HEK293 (cell line): ENCODE measurements around the gene DPPA5.
A peak's percentile ranks its signal among the peaks of the same experiment; 100 is the strongest.

Source experiments
- BCL11A ChIP-seq: fragments of 450-650 bp; formaldehyde crosslinking; IDR thresholded peaks from 2 replicates; pipeline ENCODE4 v1.5.1; 2016; ENCODE audit warnings: low read depth, missing biosample characterization, missing genetic modification characterization
- ZBTB20 ChIP-seq: fragments of 450-650 bp; formaldehyde crosslinking; IDR thresholded peaks from 2 replicates; pipeline ENCODE4 v1.5.1; 2016; ENCODE audit warnings: missing biosample characterization, missing genetic modification characterization
- ZBTB48 ChIP-seq: fragments of 450-650 bp; formaldehyde crosslinking; IDR thresholded peaks from 2 replicates; pipeline ENCODE4 v1.5.1; 2016; ENCODE audit warnings: missing biosample characterization, missing genetic modification characterization
- ZNF114 ChIP-seq: fragments of 450-650 bp; formaldehyde crosslinking; IDR thresholded peaks from 2 replicates; pipeline ENCODE4 v1.5.0; 2017; ENCODE audit warnings: missing biosample characterization, missing genetic modification characterization
- ZNF24 ChIP-seq: fragments of 450-650 bp; formaldehyde crosslinking; IDR thresholded peaks from 2 replicates; pipeline ENCODE4 v1.5.1; 2016; ENCODE audit warnings: missing biosample characterization, missing genetic modification characterization
- ZNF311 ChIP-seq: fragments of 450-650 bp; formaldehyde crosslinking; IDR thresholded peaks from 2 replicates; pipeline ENCODE4 v1.5.1; 2017; ENCODE audit warnings: missing biosample characterization, missing genetic modification characterization, borderline replicate concordance
- ZNF341 ChIP-seq: fragments of 450-650 bp; formaldehyde crosslinking; IDR thresholded peaks from 2 replicates; pipeline ENCODE4; 2016; ENCODE audit warnings: low read depth, missing biosample characterization, missing genetic modification characterization
- ZNF366 ChIP-seq: fragments of 450-650 bp; formaldehyde crosslinking; conservative IDR thresholded peaks from 2 replicates; pipeline ENCODE4 v1.5.1; 2016; ENCODE audit warnings: missing biosample characterization, missing genetic modification characterization
- ZNF610 ChIP-seq: fragments of 450-650 bp; formaldehyde crosslinking; IDR thresholded peaks from 2 replicates; pipeline ENCODE4 v1.5.1; 2016; ENCODE audit warnings: missing biosample characterization, missing genetic modification characterization, borderline replicate concordance
- ZNF660 ChIP-seq: fragments of 450-650 bp; IDR thresholded peaks from 2 replicates; pipeline ENCODE4 v1.5.1; 2018; ENCODE audit warnings: missing biosample characterization, mild to moderate bottlenecking, missing genetic modification characterization
- TF ChIP-seq, protein P1 (sequence below): fragments of 450-650 bp; IDR thresholded peaks from 2 replicates; pipeline ENCODE4 v1.5.1; 2018; ENCODE audit warnings: missing biosample characterization, missing genetic modification characterization
- TF ChIP-seq, protein P2 (sequence below): fragments of 450-650 bp; formaldehyde crosslinking; conservative IDR thresholded peaks from 2 replicates; pipeline ENCODE4 v1.5.1; 2016; ENCODE audit warnings: low read depth, missing biosample characterization, missing genetic modification characterization
- TF ChIP-seq, protein P3 (sequence below): fragments of 450-650 bp; formaldehyde crosslinking; IDR thresholded peaks from 2 replicates; pipeline ENCODE4; 2016; ENCODE audit warnings: missing biosample characterization, missing genetic modification characterization
- TF ChIP-seq, protein P4 (sequence below): fragments of 450-650 bp; formaldehyde crosslinking; IDR thresholded peaks from 2 replicates; pipeline ENCODE4 v1.5.1; 2016; ENCODE audit warnings: missing biosample characterization, missing genetic modification characterization
- TF ChIP-seq, protein P5 (sequence below): fragments of 450-650 bp; formaldehyde crosslinking; conservative IDR thresholded peaks from 2 replicates; pipeline ENCODE4 v1.5.1; 2016; ENCODE audit warnings: low read depth, missing biosample characterization, missing genetic modification characterization

DPPA5 gene

DNA sequence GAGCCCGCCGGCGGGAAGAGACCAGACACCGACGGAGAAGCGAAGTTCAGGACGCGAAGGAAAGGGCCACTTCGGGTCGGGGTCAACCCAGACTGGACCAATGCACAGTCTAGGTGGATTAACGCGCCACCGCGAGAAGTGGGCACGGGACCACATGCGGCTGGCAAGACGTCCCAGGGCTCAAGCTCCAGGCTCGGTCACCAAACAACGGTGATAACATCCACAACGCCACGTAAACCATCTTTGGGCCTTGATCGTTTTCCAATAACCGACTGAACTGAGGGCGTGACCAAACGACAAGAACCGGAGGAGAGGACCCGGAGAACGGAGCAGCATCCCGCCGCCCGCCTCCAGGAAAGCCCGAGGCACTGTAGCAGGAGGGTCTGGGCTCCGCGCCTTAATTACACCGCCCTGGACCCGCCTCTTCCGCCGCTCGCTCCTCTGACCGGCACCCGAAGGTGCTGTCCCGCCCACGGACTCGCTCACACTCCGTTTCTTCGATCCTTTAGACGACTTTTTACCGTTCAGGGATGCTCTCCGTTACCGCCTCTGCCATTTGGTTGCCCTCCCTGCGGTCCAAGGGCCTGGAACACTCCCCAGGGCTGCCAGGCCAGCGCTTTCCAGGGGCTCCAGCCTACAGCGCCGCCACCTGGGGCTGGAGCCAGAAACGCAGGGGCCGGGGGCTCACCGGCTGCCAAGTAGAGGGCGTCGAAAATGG, 44.1 kb downstream of the DPPA5 start (continued):
- TF ChIP-seq, protein P1, sequence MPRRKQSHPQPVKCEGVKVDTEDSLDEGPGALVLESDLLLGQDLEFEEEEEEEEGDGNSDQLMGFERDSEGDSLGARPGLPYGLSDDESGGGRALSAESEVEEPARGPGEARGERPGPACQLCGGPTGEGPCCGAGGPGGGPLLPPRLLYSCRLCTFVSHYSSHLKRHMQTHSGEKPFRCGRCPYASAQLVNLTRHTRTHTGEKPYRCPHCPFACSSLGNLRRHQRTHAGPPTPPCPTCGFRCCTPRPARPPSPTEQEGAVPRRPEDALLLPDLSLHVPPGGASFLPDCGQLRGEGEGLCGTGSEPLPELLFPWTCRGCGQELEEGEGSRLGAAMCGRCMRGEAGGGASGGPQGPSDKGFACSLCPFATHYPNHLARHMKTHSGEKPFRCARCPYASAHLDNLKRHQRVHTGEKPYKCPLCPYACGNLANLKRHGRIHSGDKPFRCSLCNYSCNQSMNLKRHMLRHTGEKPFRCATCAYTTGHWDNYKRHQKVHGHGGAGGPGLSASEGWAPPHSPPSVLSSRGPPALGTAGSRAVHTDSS (tag by site-specific recombination), result no peak; the same call in 1 of the 2 replicates
- TF ChIP-seq ZNF660 (tag by site-specific recombination) (peak; percentile 64; the same call in 1 of the 2 replicates), ZBTB48 (peak; percentile 72), ZNF114 (tag by site-specific recombination) (no peak), ZBTB20 (peak; percentile 72), ZNF311 (tag by site-specific recombination) (no peak), BCL11A (tag by site-specific recombination) (0 out of 2 replicates have a peak, but pooled peaks have one; percentile 32), ZNF366 (tag by site-specific recombination) (no peak), ZNF24 (tag by site-specific recombination) (0 out of 2 replicates have a peak, but pooled peaks have one; percentile 60), ZNF610 (tag by site-specific recombination) (peak; percentile 95), ZNF341 (tag by site-specific recombination) (peak; percentile 62)
- TF ChIP-seq, protein P2, sequence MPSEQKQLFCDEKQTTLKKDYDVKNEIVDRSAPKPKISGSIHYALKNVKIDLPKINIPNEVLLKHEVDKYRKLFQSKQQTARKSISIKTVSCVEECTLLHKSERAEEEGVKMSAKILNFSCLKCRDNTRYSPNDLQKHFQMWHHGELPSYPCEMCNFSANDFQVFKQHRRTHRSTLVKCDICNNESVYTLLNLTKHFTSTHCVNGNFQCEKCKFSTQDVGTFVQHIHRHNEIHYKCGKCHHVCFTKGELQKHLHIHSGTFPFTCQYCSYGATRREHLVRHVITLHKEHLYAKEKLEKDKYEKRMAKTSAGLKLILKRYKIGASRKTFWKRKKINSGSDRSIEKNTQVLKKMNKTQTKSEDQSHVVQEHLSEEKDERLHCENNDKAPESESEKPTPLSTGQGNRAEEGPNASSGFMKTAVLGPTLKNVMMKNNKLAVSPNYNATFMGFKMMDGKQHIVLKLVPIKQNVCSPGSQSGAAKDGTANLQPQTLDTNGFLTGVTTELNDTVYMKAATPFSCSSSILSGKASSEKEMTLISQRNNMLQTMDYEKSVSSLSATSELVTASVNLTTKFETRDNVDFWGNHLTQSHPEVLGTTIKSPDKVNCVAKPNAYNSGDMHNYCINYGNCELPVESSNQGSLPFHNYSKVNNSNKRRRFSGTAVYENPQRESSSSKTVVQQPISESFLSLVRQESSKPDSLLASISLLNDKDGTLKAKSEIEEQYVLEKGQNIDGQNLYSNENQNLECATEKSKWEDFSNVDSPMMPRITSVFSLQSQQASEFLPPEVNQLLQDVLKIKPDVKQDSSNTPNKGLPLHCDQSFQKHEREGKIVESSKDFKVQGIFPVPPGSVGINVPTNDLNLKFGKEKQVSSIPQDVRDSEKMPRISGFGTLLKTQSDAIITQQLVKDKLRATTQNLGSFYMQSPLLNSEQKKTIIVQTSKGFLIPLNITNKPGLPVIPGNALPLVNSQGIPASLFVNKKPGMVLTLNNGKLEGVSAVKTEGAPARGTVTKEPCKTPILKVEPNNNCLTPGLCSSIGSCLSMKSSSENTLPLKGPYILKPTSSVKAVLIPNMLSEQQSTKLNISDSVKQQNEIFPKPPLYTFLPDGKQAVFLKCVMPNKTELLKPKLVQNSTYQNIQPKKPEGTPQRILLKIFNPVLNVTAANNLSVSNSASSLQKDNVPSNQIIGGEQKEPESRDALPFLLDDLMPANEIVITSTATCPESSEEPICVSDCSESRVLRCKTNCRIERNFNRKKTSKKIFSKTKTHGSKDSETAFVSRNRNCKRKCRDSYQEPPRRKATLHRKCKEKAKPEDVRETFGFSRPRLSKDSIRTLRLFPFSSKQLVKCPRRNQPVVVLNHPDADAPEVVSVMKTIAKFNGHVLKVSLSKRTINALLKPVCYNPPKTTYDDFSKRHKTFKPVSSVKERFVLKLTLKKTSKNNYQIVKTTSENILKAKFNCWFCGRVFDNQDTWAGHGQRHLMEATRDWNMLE (tag by site-specific recombination), result peak; percentile 45; the same call in 1 of the 2 replicates
- TF ChIP-seq, protein P3, sequence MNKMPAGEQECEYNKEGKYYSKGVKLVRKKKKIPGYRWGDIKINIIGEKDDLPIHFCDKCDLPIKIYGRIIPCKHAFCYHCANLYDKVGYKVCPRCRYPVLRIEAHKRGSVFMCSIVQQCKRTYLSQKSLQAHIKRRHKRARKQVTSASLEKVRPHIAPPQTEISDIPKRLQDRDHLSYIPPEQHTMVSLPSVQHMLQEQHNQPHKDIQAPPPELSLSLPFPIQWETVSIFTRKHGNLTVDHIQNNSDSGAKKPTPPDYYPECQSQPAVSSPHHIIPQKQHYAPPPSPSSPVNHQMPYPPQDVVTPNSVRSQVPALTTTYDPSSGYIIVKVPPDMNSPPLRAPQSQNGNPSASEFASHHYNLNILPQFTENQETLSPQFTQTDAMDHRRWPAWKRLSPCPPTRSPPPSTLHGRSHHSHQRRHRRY, result 0 out of 2 replicates have a peak, but pooled peaks have one; percentile 50
- TF ChIP-seq, protein P4, sequence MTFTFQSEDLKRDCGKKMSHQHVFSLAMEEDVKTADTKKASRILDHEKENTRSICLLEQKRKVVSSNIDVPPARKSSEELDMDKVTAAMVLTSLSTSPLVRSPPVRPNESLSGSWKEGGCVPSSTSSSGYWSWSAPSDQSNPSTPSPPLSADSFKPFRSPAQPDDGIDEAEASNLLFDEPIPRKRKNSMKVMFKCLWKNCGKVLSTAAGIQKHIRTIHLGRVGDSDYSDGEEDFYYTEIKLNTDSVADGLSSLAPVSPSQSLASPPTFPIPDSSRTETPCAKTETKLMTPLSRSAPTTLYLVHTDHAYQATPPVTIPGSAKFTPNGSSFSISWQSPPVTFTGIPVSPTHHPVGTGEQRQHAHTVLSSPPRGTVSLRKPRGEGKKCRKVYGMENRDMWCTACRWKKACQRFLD (tag by site-specific recombination), result no peak
- TF ChIP-seq, protein P5, sequence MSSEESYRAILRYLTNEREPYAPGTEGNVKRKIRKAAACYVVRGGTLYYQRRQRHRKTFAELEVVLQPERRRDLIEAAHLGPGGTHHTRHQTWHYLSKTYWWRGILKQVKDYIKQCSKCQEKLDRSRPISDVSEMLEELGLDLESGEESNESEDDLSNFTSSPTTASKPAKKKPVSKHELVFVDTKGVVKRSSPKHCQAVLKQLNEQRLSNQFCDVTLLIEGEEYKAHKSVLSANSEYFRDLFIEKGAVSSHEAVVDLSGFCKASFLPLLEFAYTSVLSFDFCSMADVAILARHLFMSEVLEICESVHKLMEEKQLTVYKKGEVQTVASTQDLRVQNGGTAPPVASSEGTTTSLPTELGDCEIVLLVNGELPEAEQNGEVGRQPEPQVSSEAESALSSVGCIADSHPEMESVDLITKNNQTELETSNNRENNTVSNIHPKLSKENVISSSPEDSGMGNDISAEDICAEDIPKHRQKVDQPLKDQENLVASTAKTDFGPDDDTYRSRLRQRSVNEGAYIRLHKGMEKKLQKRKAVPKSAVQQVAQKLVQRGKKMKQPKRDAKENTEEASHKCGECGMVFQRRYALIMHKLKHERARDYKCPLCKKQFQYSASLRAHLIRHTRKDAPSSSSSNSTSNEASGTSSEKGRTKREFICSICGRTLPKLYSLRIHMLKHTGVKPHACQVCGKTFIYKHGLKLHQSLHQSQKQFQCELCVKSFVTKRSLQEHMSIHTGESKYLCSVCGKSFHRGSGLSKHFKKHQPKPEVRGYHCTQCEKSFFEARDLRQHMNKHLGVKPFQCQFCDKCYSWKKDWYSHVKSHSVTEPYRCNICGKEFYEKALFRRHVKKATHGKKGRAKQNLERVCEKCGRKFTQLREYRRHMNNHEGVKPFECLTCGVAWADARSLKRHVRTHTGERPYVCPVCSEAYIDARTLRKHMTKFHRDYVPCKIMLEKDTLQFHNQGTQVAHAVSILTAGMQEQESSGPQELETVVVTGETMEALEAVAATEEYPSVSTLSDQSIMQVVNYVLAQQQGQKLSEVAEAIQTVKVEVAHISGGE (tag by site-specific recombination), result peak; percentile 58
- TF ChIP-seq, all 188 proteins: peak for 59
